Eye (tissue), 1 donor: Measurements from ENCODE around the gene C6orf47.

Experiments
- DNase-seq: peaks from one replicate; pipeline ENCODE4 v3.0.0-alpha.2; 2015

Gene C6orf47

DNA sequence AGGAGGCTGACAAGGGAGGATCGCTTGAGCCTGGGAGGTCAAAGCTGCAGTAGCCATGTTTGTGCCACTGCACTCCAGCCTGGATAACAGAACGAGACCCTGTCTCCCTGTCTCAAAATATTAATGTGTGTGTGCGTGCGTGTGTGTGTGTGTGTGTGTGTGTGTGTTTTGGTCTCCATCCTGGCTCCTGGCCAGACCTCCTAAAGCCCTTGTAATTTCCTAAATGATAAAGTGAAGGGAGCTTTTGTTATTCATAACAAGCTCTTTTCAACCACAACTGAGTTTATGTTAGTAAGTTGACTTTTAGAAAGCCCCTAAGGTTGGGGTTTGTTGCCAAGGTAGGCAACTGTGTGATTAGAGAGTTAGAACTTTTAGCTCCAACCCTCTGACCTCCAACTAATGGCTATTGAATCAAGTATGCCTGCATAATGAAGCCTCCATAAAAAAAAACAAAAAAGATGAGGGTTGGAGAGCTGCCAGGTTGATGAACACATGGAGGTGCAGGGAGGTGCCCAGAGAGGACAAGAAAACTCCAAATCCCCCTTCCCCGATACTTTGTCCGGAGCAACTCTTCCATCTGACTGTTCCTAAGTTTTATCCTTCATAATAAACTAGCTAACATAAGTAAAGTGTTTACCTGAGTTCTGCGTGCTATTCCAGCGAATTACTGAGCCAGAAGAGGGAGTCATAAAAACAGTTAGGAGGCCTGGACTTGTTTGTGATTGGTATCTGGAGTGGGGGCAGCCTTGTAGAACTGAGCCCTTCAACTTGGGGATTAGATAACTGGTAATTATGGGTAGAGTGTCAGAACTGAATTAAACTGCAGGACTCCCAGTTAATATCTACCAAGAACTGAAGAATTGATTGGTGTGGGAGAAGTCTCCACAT lies 50.8 kb downstream of the C6orf47 start:
- DNase-seq, result no peak
